SIG-M5 (cell line): ENCODE results near the gene U2AF1L4.

ENCODE experiments used
- DNase-seq: peaks from one replicate; lab custom pipeline; 2025; lab: John Stamatoyannopoulos, UW

The U2AF1L4 gene

GRCh38 chr19:35740423-35741202 lies 4.6 kb downstream of the U2AF1L4 start:
- DNase-seq, result peak; percentile 78

- DNase-seq, result no peak
Measured at GRCh38 chr19:35740108-35740422, 5.2 kb downstream of the U2AF1L4 start.

GRCh38 chr19:35739275-35740107 lies 5.7 kb downstream of the U2AF1L4 start:
- DNase-seq, result no peak

GRCh38 chr19:35738887-35739229 lies 6.4 kb downstream of the U2AF1L4 start:
- DNase-seq, result no peak

- no peak for DNase-seq
Measured at GRCh38 chr19:35738021-35738886, 7.0 kb downstream of the U2AF1L4 start.

GRCh38 chr19:35736913-35737886 lies 8.0 kb downstream of the U2AF1L4 start:
- DNase-seq, result no peak

GRCh38 chr19:35734889-35735288 lies 10.3 kb downstream of the U2AF1L4 start:
- DNase-seq, result no peak

GRCh38 chr19:35734273-35734672 lies 10.9 kb downstream of the U2AF1L4 start:
- no peak for DNase-seq

GRCh38 chr19:35733180-35734125 lies 11.8 kb downstream of the U2AF1L4 start:
- no peak for DNase-seq

- no peak for DNase-seq
Measured at GRCh38 chr19:35732540-35733179, 12.6 kb downstream of the U2AF1L4 start.

GRCh38 chr19:35731779-35732405 lies 13.3 kb downstream of the U2AF1L4 start:
- no peak for DNase-seq

- no peak for DNase-seq
Measured at GRCh38 chr19:35731353-35731752, 13.9 kb downstream of the U2AF1L4 start.

GRCh38 chr19:35730326-35730725 lies 14.9 kb downstream of the U2AF1L4 start:
- no peak for DNase-seq

- DNase-seq, result no peak
Measured at GRCh38 chr19:35729763-35730162, 15.5 kb downstream of the U2AF1L4 start.

GRCh38 chr19:35729021-35729420 lies 16.2 kb downstream of the U2AF1L4 start:
- DNase-seq, result no peak

GRCh38 chr19:35727956-35728706 lies 17.1 kb downstream of the U2AF1L4 start:
- no peak for DNase-seq

- no peak for DNase-seq
Measured at GRCh38 chr19:35727053-35727955, 17.9 kb downstream of the U2AF1L4 start.
